ENCODE measurements around the gene NPEPPS. TPM values are rescaled to one million over a fixed set of nuclear protein-coding genes. Genes with fewer than 3 reads are reported as not detected.

The NPEPPS gene
- total RNA-seq, 1 donor: 148 TPM

DNA sequence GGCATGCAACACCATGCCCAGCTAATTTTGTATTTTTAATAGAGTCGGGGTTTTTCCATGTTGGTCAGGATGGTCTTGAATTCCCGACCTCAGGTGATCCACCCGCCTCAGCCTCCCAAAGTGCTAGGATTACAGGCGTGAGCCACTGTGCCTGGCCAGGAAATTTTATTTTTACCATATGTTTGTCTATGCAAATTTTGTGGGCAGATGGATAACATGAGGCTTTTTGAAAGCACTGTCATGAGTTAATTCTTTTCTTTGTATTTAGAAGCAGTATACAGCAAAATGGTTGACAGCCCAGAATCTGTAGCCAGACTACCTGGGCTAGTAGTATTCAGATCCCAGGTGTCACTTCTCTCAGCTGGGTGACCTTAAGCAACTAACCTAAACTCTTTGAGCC, 110.3 kb downstream of the NPEPPS start:
- TF ChIP-seq, protein P1, sequence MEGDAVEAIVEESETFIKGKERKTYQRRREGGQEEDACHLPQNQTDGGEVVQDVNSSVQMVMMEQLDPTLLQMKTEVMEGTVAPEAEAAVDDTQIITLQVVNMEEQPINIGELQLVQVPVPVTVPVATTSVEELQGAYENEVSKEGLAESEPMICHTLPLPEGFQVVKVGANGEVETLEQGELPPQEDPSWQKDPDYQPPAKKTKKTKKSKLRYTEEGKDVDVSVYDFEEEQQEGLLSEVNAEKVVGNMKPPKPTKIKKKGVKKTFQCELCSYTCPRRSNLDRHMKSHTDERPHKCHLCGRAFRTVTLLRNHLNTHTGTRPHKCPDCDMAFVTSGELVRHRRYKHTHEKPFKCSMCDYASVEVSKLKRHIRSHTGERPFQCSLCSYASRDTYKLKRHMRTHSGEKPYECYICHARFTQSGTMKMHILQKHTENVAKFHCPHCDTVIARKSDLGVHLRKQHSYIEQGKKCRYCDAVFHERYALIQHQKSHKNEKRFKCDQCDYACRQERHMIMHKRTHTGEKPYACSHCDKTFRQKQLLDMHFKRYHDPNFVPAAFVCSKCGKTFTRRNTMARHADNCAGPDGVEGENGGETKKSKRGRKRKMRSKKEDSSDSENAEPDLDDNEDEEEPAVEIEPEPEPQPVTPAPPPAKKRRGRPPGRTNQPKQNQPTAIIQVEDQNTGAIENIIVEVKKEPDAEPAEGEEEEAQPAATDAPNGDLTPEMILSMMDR (IDR thresholded peaks at IDR 0.05; ENCODE audit: insufficient read depth, low read depth, low read length): no peak
- no peak overlapping the region for H3K4me3 ChIP-seq (ENCODE audit: low read depth, low read length)
- DNase-seq (ENCODE audit: low read depth): no peak

GRCh38 chr17:47643116-47643515, 112.2 kb downstream of the NPEPPS start:
- DNase-seq (ENCODE audit: low read depth): no peak
- H3K4me3 ChIP-seq (ENCODE audit: low read depth, low read length): no peak overlapping the region
- TF ChIP-seq, protein P1 (IDR thresholded peaks at IDR 0.05; ENCODE audit: insufficient read depth, low read depth, low read length): no peak

DNA sequence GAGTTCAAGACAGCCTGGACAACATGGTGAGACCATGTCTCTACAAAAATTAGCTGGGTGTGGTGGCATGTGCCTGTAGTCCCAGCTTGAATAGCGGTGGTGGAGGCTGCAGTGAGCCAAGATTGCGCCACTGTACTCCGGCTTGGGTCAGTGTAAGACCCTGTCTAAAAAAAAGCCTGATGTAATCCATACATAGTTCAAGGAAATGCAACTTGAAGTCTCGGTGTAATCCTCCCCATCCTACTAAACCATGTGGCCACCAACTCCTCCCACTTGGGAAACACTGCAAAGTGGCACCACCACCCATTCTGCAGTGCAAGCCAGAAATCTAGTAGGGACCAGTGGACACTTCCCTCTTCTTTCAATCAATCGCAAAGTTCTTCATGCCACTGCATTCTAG, 113.4 kb downstream of the NPEPPS start:
- TF ChIP-seq, protein P1 (IDR thresholded peaks at IDR 0.05; ENCODE audit: insufficient read depth, low read depth, low read length): no peak
- no peak overlapping the region for H3K4me3 ChIP-seq (ENCODE audit: low read depth, low read length)
- peak; percentile 83 for DNase-seq (ENCODE audit: low read depth)

GRCh38 chr17:47649153-47649971, 118.5 kb downstream of the NPEPPS start, which contains the start of gene KPNB1:
Gene KPNB1, plus strand, starts transcription at chr17:47649919. Its CDS starts 326 bp downstream, at chr17:47650245.
- DNase-seq (ENCODE audit: low read depth): peak; percentile 100
- TF ChIP-seq, protein P1 (IDR thresholded peaks at IDR 0.05; ENCODE audit: insufficient read depth, low read depth, low read length): no peak
- peak within 1 kb of the TSS; percentile 79 for H3K4me3 ChIP-seq (ENCODE audit: low read depth, low read length)

- DNase-seq (ENCODE audit: low read depth): no peak
Measured at GRCh38 chr17:47649972-47650524, 119.1 kb downstream of the NPEPPS start.

DNA sequence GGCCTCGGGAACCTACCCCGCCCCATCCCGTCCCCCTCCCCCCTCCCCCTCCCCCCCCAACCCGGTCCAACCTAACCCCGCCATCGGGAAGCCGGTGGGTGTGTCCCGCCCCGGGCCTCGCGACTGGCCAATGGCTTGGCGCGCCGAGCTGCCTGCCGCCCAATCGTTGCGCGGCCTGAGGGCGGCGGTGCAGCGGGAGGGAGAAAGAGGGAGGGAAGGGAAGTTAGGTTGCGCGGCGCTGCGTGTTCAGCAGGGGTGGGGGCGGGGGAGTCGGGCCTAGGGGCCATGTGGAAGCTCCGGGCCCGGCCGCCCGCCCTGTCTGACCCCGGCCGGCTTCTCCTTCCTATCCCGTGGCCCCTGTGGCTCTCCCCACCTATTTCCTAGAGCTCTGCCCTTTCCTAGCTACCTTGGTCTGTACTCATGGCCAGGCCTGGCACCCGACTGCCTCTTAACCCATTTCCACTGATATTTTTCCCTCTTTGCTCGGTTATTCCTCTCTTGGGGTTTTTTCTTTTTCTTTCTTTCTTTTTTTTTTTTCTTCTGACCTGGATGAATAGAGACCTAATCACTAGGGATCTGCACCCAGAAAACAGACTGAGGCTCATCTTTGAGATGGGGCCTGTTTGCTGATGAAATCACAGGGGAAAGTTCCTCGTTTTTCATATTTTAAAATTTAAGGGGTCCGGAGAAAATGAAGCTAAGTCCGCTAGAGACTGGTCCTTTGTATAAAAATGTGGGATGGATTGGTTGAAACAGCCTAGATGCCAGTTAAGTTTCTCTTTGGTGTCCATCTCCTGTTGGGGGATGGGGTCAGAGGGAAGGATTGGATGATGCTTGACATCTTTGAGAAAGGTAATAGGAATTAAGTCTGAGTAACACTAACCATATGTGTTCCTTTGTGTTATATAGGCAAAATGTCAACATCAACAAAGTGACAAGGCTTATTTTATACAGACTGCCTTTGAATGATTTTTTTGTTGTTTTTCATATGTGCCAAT, 119.9 kb downstream of the NPEPPS start:
- DNase-seq (ENCODE audit: low read depth): peak; percentile 95
- H3K4me3 ChIP-seq (ENCODE audit: low read depth, low read length): peak overlapping the region; percentile 79
- TF ChIP-seq, protein P1 (IDR thresholded peaks at IDR 0.05; ENCODE audit: insufficient read depth, low read depth, low read length): no peak

More at GRCh38 chr17:47649972-47650524, 119.1 kb downstream of the NPEPPS start:
- peak overlapping the region; percentile 79 for H3K4me3 ChIP-seq (ENCODE audit: low read depth, low read length)
- TF ChIP-seq, protein P1 (IDR thresholded peaks at IDR 0.05; ENCODE audit: insufficient read depth, low read depth, low read length): no peak

Measured in fibroblast of villous mesenchyme (primary cell).